B cell (primary cell): ENCODE measurements around the gene NGEF. TPM values are rescaled to one million over a fixed set of nuclear protein-coding genes. Genes with fewer than 3 reads are reported as not detected.

Source experiments
- ATAC-seq: fragments of 200-7000 bp; cut with Tn5 transposase; one replicate; pipeline ENCODE4 v1.10.0; 2021; ENCODE audit warnings: low read depth, mild to moderate bottlenecking, moderate number of reproducible peaks, moderate library complexity
- CTCF ChIA-PET: fragments of 350-600 bp; sonication (Branson Sonifier 250); formaldehyde crosslinking; loops from one replicate; lab custom pipeline; 2021; ENCODE audit warnings: antibody characterized with exemption, inconsistent platforms; lab: Charles Lee
- POLR2A ChIA-PET: fragments of 350-600 bp; sonication (Branson Sonifier 250); formaldehyde crosslinking; loops from one replicate; lab custom pipeline; 2021; ENCODE audit warnings: antibody characterized with exemption; lab: Charles Lee
- DNase-seq: peaks from one replicate; pipeline ENCODE4 v3.0.0; 2013
- H2AFZ ChIP-seq: 2 replicates; pipeline ENCODE4 v1.6.1; 2012; ENCODE audit warnings: mild to moderate bottlenecking, low read depth, low read length; ENCODE audit not compliant: insufficient read depth, poor library complexity, severe bottlenecking
- H3K27ac ChIP-seq, 2 donors: 1 replicate in 1 of 2; 2 replicates in 1 of 2; pipeline ENCODE4 v1.5.1; 2012 to 2013; ENCODE audit warnings: low read length in 2 of 2, mild to moderate bottlenecking in 2 of 2, moderate library complexity in 1 of 2
- H3K27me3 ChIP-seq, 4 experiments: fragments of 200-600 bp in 1 of 4; sonication (generic) in 1 of 4; replicated peaks in 1 of 4; 1 replicate in 2 of 4; 2 replicates in 2 of 4; pipeline versions ENCODE4 v1.6.1 to v1.7.0; 2013 to 2016; ENCODE audit warnings: low read length in 3 of 4, mild to moderate bottlenecking in 2 of 4, mixed read lengths in 1 of 4, moderate library complexity in 1 of 4; ENCODE audit not compliant: insufficient read depth in 4 of 4, control insufficient read depth in 3 of 4; ENCODE audit errors: control extremely low read depth in 1 of 4
- H3K36me3 ChIP-seq, 2 experiments: replicated peaks in 1 of 2; 1 replicate in 1 of 2; 2 replicates in 1 of 2; pipeline versions ENCODE4 v1.6.1 to v1.7.1; 2013; ENCODE audit warnings: low read length in 1 of 2; ENCODE audit not compliant: insufficient read depth in 2 of 2, control insufficient read depth in 1 of 2; ENCODE audit errors: control extremely low read depth in 1 of 2, extremely low read depth in 1 of 2
- H3K4me1 ChIP-seq, 2 donors: fragments of 200-600 bp in 1 of 2; sonication (generic) in 1 of 2; 1 replicate in 1 of 2; 2 replicates in 1 of 2; pipeline versions ENCODE4 v1.5.1 to v1.6.1; 2013 to 2017; ENCODE audit warnings: low read length in 2 of 2; ENCODE audit not compliant: control insufficient read depth in 2 of 2, insufficient read depth in 2 of 2
- H3K4me2 ChIP-seq: replicated peaks from 2 replicates; pipeline ENCODE3; 2012; ENCODE audit warnings: mild to moderate bottlenecking, low read depth, low read length; ENCODE audit not compliant: poor library complexity, severe bottlenecking
- H3K4me3 ChIP-seq, 5 experiments: fragments of 200-600 bp in 1 of 5; sonication (generic) in 1 of 5; 1 replicate in 3 of 5; 2 replicates in 2 of 5; pipeline versions ENCODE4 v1.5.1 to v1.7.0; 2011 to 2016; ENCODE audit warnings: low read length in 4 of 5, mild to moderate bottlenecking in 4 of 5, low read depth in 2 of 5, control low read depth in 1 of 5, moderate library complexity in 1 of 5; ENCODE audit not compliant: insufficient read depth in 1 of 5; ENCODE audit errors: control extremely low read depth in 1 of 5, extremely low read depth in 1 of 5
- H3K79me2 ChIP-seq: fragments of 200-600 bp; sonication (generic); one replicate; pipeline ENCODE4 v1.6.0; 2016; ENCODE audit warnings: low read length; ENCODE audit not compliant: control insufficient read depth, insufficient read depth
- H3K9ac ChIP-seq: fragments of 200-600 bp; sonication (generic); 2 replicates; pipeline ENCODE4 v1.6.1; 2017; ENCODE audit warnings: mild to moderate bottlenecking, low read length, moderate library complexity
- H3K9me3 ChIP-seq, 3 donors: one replicate each; pipeline versions ENCODE4 v1.6.1 to v1.7.1; 2013; ENCODE audit warnings: low read length in 2 of 3; ENCODE audit not compliant: control insufficient read depth in 2 of 3, insufficient read depth in 1 of 3; ENCODE audit errors: control extremely low read depth in 1 of 3
- H4K20me1 ChIP-seq: 2 replicates; pipeline ENCODE4 v1.6.0; 2012; ENCODE audit warnings: mild to moderate bottlenecking, low read length; ENCODE audit not compliant: insufficient read depth, control insufficient read depth, poor library complexity, severe bottlenecking
- H3K27ac Mint-ChIP-seq: one replicate; pipeline ENCODE4 v1.8.0; 2021; ENCODE audit warnings: mixed read lengths
- H3K27me3 Mint-ChIP-seq: one replicate; pipeline ENCODE4 v1.8.0; 2021; ENCODE audit warnings: mixed read lengths
- H3K4me1 Mint-ChIP-seq: one replicate; pipeline ENCODE4 v1.8.0; 2021; ENCODE audit warnings: mixed read lengths
- H3K4me3 Mint-ChIP-seq: one replicate; pipeline ENCODE4 v1.8.0; 2021; ENCODE audit warnings: mixed read lengths
- H3K9me3 Mint-ChIP-seq: one replicate; pipeline ENCODE4 v1.8.0; 2022; ENCODE audit warnings: mixed read lengths; ENCODE audit not compliant: insufficient read depth
- EZH2 ChIP-seq: IDR thresholded peaks from 2 replicates; pipeline ENCODE4 v1.6.1; 2012; ENCODE audit warnings: borderline replicate concordance, low read depth, mild to moderate bottlenecking, moderate library complexity, low read length; ENCODE audit not compliant: insufficient read depth, poor library complexity, severe bottlenecking
- WGBS: methylation state at CpG from one replicate; pipeline ENCODE4 v1.1.5; 2013; ENCODE audit warnings: missing lambda C conversion rate; ENCODE audit not compliant: insufficient coverage; 5-methylcytosine and 5-hydroxymethylcytosine counted together
- intact Hi-C: fragments of 100-400 bp; cut with micrococcal nuclease; formaldehyde crosslinking; loops from one replicate; pipeline ENCODE4 v1.10.0; 2022
- polyA plus RNA-seq: library from polyadenylated mRNA; depleted of rRNA; stranded (reverse); fragments of >200 nt; gene quantifications from 2 replicates; pipeline ENCODE4 v1.2.3, GENCODE V29; 2012
- total RNA-seq, 2 donors: library from RNA; stranded (reverse); fragments of 120-200 nt in 1 of 2; gene quantifications; 1 replicate in 1 of 2; 2 replicates in 1 of 2; pipeline versions ENCODE4 v1.2.3 to v1.2.4, GENCODE V29; 2013 to 2022
- TF ChIP-seq, protein P1 (sequence below): fragments of 200-600 bp; IDR thresholded peaks from one replicate; pipeline ENCODE4 v1.8.0; 2022; ENCODE audit warnings: antibody characterized with exemption, mild to moderate bottlenecking

NGEF gene
- total and polyA plus RNA-seq, 2 donors (not counting 1 experiment from before 2014, with no cell fraction given), result not detected

DNA sequence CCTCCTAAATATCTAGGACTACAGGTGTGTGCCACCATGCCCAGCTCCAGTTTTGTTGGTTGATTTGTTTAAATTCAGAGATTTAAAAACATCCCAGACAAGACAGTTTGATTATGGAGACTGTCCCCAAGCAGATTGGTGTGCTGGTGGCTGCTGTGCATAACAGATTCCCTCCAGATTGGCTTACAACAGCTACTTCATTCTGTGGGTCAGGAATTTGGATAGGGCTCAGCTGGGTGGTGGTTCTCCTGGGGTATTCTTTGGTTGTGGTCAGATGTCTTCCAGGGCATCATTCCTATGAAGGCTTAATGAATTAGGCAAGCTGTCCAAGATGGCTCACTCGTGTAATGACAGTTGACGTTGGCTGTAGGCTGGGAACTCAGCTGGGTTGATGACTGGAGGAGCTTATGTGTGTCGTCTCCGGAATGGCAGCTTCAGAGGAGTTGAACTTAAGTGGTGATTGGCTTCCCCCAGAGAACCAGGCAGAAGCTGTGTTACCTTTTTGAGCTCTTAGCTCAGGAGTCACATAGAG lies 153.6 kb downstream of the NGEF start:
- no peaks in the 10 kb centered on the region for H3K27me3 Mint-ChIP-seq
- H3K79me2 ChIP-seq, result no peaks in the 10 kb centered on the region
- no peak overlapping the region for H3K4me3 Mint-ChIP-seq
- H3K9me3 Mint-ChIP-seq, result no peaks in the 10 kb centered on the region
- no peak overlapping the region for H3K27ac Mint-ChIP-seq
- TF ChIP-seq EZH2, result no peak
- TF ChIP-seq, protein P1, sequence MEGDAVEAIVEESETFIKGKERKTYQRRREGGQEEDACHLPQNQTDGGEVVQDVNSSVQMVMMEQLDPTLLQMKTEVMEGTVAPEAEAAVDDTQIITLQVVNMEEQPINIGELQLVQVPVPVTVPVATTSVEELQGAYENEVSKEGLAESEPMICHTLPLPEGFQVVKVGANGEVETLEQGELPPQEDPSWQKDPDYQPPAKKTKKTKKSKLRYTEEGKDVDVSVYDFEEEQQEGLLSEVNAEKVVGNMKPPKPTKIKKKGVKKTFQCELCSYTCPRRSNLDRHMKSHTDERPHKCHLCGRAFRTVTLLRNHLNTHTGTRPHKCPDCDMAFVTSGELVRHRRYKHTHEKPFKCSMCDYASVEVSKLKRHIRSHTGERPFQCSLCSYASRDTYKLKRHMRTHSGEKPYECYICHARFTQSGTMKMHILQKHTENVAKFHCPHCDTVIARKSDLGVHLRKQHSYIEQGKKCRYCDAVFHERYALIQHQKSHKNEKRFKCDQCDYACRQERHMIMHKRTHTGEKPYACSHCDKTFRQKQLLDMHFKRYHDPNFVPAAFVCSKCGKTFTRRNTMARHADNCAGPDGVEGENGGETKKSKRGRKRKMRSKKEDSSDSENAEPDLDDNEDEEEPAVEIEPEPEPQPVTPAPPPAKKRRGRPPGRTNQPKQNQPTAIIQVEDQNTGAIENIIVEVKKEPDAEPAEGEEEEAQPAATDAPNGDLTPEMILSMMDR, result no peak
- H3K36me3 ChIP-seq, result peaks cover 1 to 40% of the 10 kb centered on the region in 2 experiments
- no peak overlapping the region for H3K27ac ChIP-seq
- H3K4me3 ChIP-seq, result no peak overlapping the region
- H3K9me3 ChIP-seq, result no peaks in the 10 kb centered on the region
- no peaks in the 10 kb centered on the region for H3K4me1 Mint-ChIP-seq
- H3K4me2 ChIP-seq, result no peak overlapping the region
- intact Hi-C loops, result loop anchor here (10.0 kb wide), 1 partner anchor 525 kb away; no protein-coding TSS in a partner anchor
- ATAC-seq (no peak), DNase-seq (no peak)
- CTCF ChIA-PET, result interaction anchor here (0.6 to 3.1 kb wide), 3 partner anchors 28 to 195 kb away, joined by 3 to 9 read pairs (median 4); no protein-coding TSS in a partner anchor
- H2AFZ ChIP-seq, result no peak overlapping the region
- POLR2A ChIA-PET, result no interaction called here
- H3K9ac ChIP-seq, result no peak overlapping the region
- 98% methylated on average over 4 of the region's 4 CpGs for WGBS
- H3K4me1 ChIP-seq, result no peaks in the 10 kb centered on the region
- no peaks in the 10 kb centered on the region for H4K20me1 ChIP-seq
- H3K27me3 ChIP-seq, result no peaks in the 10 kb centered on the region

DNA sequence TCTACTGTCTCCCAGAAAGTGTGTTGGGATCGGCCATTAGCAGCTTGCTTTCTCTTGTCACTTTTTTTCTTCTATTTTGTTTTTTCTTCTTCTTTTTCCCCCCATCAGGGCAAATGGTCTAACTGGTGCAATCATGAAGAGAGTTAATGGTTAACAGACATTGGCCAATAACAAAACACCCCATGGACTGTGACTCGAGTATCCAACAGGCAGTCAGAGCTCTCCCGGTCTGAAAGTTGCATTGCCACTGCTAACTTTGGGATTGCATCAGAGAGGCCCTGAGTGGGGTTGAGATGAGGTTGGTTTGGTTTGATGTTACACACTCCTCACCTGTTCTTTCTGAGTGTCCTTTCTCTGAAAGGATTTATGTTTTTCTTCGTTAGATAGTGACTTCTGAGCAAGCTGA lies 155.9 kb downstream of the NGEF start:
- Histone ChIP-seq H3K9me3 (no peaks in the 10 kb centered on the region), H3K27ac (no peak overlapping the region), H3K27me3 (no peaks in the 10 kb centered on the region), H4K20me1 (no peaks in the 10 kb centered on the region), H3K9ac (no peak overlapping the region), H3K36me3 (peaks cover 1 to 43% of the 10 kb centered on the region in 2 experiments), H2AFZ (no peak overlapping the region), H3K4me2 (no peak overlapping the region), H3K79me2 (no peaks in the 10 kb centered on the region), H3K4me3 (no peak overlapping the region), H3K4me1 (no peaks in the 10 kb centered on the region)
- 83% methylated on average over 1 of the region's 4 CpGs for WGBS
- Mint-ChIP-seq H3K27ac (no peak overlapping the region), H3K27me3 (no peaks in the 10 kb centered on the region), H3K9me3 (no peaks in the 10 kb centered on the region), H3K4me1 (no peaks in the 10 kb centered on the region), H3K4me3 (no peak overlapping the region)
- ChIA-PET CTCF (interaction anchor here (3.1 kb wide), 1 partner anchor 197 kb away, joined by 9 read pairs; no protein-coding TSS in a partner anchor), POLR2A (no interaction called here)
- ATAC-seq, result no peak
- no peak for DNase-seq
- TF ChIP-seq, protein P1, result no peak
- TF ChIP-seq EZH2, result no peak
- intact Hi-C loops, result loop anchor here (10.0 kb wide), 1 partner anchor 528 kb away; no protein-coding TSS in a partner anchor
